NCI-H1417 treated with DMSO at 0.1 percent for 48 hours (cell line): ENCODE results near the gene NLN.

Experiments used
- DNase-seq: peaks from one replicate; lab custom pipeline; 2025; lab: John Stamatoyannopoulos, UW

Gene NLN

GRCh38 chr5:65809817-65810531 lies 88.0 kb downstream of the NLN start:
- DNase-seq: no peak

- DNase-seq: no peak
Observed at GRCh38 chr5:65811004-65811403, 89.0 kb downstream of the NLN start.

GRCh38 chr5:65811885-65812284 lies 89.9 kb downstream of the NLN start:
- DNase-seq: no peak

- DNase-seq: no peak
Observed at GRCh38 chr5:65812648-65813047, 90.6 kb downstream of the NLN start.

- no peak for DNase-seq
Observed at GRCh38 chr5:65813174-65813573, 91.2 kb downstream of the NLN start.

- DNase-seq: no peak
Observed at GRCh38 chr5:65815161-65815560, 93.2 kb downstream of the NLN start.

GRCh38 chr5:65816729-65817128 lies 94.7 kb downstream of the NLN start:
- DNase-seq: no peak

GRCh38 chr5:65817931-65818330 lies 95.9 kb downstream of the NLN start:
- DNase-seq: no peak

GRCh38 chr5:65818592-65818991 lies 96.6 kb downstream of the NLN start:
- DNase-seq: no peak

- no peak for DNase-seq
Observed at GRCh38 chr5:65819215-65819904, 97.4 kb downstream of the NLN start.

- no peak for DNase-seq
Observed at GRCh38 chr5:65819905-65820240, 97.9 kb downstream of the NLN start.

GRCh38 chr5:65820373-65820772 lies 98.4 kb downstream of the NLN start:
- DNase-seq: no peak

GRCh38 chr5:65821966-65822365 lies 100.0 kb downstream of the NLN start:
- no peak for DNase-seq

- no peak for DNase-seq
Observed at GRCh38 chr5:65822710-65823109, 100.7 kb downstream of the NLN start.

- no peak for DNase-seq
Observed at GRCh38 chr5:65823204-65823603, 101.2 kb downstream of the NLN start.

- no peak for DNase-seq
Observed at GRCh38 chr5:65823845-65824445, 101.9 kb downstream of the NLN start.

- no peak for DNase-seq
Observed at GRCh38 chr5:65825408-65826328, 103.7 kb downstream of the NLN start.

- DNase-seq: no peak
Observed at GRCh38 chr5:65828022-65828896, 106.3 kb downstream of the NLN start.

- no peak for DNase-seq
Observed at GRCh38 chr5:65830856-65831255, 108.9 kb downstream of the NLN start.

GRCh38 chr5:65831276-65831675 lies 109.3 kb downstream of the NLN start:
- DNase-seq: no peak

GRCh38 chr5:65832152-65832551 lies 110.1 kb downstream of the NLN start:
- no peak for DNase-seq
